ENCODE data around the gene EHD1.
"Not testable (repeated sequence)": the region's sequence is repeated elsewhere in the genome, so short reads cannot be mapped to it uniquely, and the experiment has no call there.

The EHD1 gene

GRCh38 chr11:64826062-64826461 lies 52.4 kb downstream of the EHD1 start:
- TF ChIP-seq, protein P1, sequence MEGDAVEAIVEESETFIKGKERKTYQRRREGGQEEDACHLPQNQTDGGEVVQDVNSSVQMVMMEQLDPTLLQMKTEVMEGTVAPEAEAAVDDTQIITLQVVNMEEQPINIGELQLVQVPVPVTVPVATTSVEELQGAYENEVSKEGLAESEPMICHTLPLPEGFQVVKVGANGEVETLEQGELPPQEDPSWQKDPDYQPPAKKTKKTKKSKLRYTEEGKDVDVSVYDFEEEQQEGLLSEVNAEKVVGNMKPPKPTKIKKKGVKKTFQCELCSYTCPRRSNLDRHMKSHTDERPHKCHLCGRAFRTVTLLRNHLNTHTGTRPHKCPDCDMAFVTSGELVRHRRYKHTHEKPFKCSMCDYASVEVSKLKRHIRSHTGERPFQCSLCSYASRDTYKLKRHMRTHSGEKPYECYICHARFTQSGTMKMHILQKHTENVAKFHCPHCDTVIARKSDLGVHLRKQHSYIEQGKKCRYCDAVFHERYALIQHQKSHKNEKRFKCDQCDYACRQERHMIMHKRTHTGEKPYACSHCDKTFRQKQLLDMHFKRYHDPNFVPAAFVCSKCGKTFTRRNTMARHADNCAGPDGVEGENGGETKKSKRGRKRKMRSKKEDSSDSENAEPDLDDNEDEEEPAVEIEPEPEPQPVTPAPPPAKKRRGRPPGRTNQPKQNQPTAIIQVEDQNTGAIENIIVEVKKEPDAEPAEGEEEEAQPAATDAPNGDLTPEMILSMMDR (IDR thresholded peaks at IDR 0.05; ENCODE audit: low read depth, low read length): no peak
- no peak overlapping the region for H3K4me3 ChIP-seq (replicated peaks in 1 of 2; ENCODE audit: low read depth in 2 of 2, low read length in 2 of 2)
- no peak for DNase-seq (ENCODE audit: low read depth in 2 of 2)

DNA sequence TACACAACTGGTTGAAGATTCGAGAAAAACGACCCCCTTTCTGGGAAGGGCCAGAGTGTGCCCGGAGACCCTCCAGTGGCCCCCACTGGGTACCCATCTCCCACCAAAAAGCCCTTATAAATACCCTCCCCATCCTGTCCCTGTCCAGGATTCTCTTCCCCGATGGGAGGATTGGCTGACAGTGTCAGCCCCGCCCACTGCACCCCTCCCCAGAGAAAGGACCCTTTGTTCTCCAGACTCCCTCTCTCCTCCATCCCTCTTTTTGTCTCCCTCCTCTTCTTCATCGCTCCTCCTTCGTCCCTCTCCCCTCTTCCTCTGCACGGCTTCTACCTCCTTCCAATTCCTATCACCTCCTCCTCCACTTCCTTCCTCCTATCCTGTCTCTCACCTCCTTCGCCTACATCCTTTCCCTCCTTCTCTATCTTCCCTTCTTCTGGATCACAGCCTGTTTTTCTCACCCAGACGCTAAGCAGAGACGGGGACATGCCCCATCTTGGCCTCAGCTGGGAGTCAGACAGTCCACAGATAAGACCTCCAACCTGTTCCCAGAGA lies 54.8 kb downstream of the EHD1 start:
- no peak overlapping the region for H3K4me3 ChIP-seq (replicated peaks in 1 of 2; ENCODE audit: low read depth in 2 of 2, low read length in 2 of 2)
- TF ChIP-seq, protein P1 (IDR thresholded peaks at IDR 0.05; ENCODE audit: low read depth, low read length): no peak
- DNase-seq (ENCODE audit: low read depth in 2 of 2): no peak

DNA sequence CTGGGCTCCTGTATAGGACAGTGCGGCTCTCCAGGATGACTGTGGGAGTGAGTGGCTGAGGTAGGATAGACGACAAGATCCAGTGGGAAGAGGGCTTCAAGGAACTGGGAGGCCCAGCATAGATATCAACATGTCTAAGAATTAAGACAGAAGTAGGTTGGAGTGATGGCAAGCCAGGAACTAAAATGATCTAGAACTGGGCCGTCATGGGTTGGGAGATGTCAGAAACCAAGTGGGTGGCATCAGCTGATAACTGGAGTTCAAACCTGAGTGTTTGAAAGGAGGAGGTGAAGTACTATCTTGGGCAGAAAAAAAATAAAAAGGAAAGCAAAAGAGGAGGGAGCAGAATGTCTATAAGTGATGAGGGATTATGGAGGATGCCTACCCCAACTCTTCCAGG lies 60.9 kb downstream of the EHD1 start:
- DNase-seq (ENCODE audit: low read depth in 2 of 2): no peak
- H3K4me3 ChIP-seq (replicated peaks in 1 of 2; ENCODE audit: low read depth in 2 of 2, low read length in 2 of 2): no peak overlapping the region
- TF ChIP-seq, protein P1 (IDR thresholded peaks at IDR 0.05; ENCODE audit: low read depth, low read length): no peak

DNA sequence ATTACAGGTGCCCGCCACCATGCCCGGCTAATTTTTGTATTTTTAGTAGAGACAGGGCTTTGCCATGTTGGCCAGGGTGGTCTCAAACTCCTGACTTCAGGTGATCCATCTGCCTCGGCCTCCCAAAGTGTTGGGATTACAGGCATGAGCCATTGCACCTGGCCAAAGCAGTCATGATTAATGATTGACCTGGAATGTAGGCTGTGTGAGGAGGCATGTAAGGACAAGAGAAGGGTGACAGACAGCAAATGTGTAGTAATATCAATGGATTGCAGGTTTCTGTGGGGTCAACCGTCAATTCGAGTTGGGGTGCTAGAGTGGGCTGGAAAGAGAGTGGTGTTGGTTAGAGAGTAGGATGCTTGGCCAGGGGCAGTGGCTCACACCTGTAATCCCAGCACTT lies 63.0 kb downstream of the EHD1 start:
- not testable (repeated sequence) for DNase-seq (ENCODE audit: low read depth in 2 of 2); H3K4me3 ChIP-seq (replicated peaks in 1 of 2; ENCODE audit: low read depth in 2 of 2, low read length in 2 of 2)

GRCh38 chr11:64814712-64815187 lies 63.7 kb downstream of the EHD1 start:
- TF ChIP-seq, protein P1 (IDR thresholded peaks at IDR 0.05; ENCODE audit: low read depth, low read length): no peak
- no peak for DNase-seq (ENCODE audit: low read depth in 2 of 2)
- H3K4me3 ChIP-seq (replicated peaks in 1 of 2; ENCODE audit: low read depth in 2 of 2, low read length in 2 of 2): no peak overlapping the region

DNA sequence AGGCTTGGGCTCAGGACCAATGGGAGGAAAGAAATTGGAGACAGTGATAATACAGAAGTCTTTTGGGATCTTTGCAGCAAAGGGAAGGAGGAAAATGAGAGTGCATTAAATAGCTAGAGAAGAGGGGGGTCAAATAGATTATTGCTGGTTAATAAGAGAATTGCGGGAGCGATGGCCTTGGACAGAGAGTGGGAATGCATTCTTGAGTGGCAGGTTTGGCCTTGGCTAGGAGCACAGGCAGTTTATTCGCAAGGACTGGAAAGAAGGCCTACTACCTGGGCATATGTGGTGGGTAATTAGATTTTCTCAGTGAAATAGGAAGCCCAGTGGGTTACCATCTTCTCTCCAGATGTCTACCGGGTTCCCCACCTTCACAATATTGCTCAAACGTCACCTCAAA lies 64.6 kb downstream of the EHD1 start:
- TF ChIP-seq, protein P1 (IDR thresholded peaks at IDR 0.05; ENCODE audit: low read depth, low read length): no peak
- DNase-seq (ENCODE audit: low read depth in 2 of 2): no peak
- H3K4me3 ChIP-seq (replicated peaks in 1 of 2; ENCODE audit: low read depth in 2 of 2, low read length in 2 of 2): no peak overlapping the region

DNA sequence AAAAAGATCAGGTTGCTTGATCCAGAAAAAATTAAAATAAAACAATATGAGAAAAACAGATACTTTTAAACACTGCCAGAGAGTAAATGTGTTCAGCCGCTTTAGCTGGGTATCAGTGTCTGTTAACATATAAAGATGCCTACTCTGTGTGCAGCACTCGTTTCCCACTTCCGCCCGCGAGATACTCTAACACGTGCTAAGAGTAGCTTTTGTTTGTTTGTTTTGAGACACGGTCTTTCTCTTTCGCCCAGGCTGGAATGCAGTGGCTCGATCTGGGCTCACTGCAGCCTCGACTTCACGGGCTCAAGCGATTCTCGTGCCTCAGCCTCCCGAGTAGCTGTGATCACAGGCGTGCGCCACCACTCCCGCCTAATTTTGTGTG lies 67.5 kb downstream of the EHD1 start:
- no peak for DNase-seq (ENCODE audit: low read depth in 2 of 2)
- TF ChIP-seq, protein P1 (IDR thresholded peaks at IDR 0.05; ENCODE audit: low read depth, low read length): no peak
- peak overlapping the region; percentile 27 to 90 for H3K4me3 ChIP-seq (replicated peaks in 1 of 2; ENCODE audit: low read depth in 2 of 2, low read length in 2 of 2)
